ENCODE measurements around the gene ANKRD12. TPM values are rescaled to one million over a fixed set of nuclear protein-coding genes. Genes with fewer than 3 reads are reported as not detected.

The ANKRD12 gene
- total RNA-seq, 1 donor from 2014 or later: 83.9 TPM

DNA sequence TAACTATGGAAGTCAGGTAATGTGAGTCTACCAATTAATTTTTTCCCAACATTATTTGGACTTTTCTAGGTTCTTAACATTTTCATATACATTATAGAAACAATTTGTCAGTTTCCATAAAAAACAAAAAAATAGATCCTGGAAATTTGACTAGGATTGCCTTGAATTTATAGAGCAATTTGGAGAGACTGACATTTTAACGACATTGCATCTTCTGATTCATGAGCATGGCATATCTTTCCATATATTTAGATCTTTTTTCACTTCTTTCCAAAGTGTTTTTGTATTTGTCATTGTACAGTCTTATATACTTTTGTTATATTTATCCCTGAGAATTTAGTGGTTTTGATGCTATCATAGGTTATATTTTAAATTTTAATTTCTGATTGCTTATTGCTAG is 42.0 kb downstream of the ANKRD12 start:
- intact Hi-C loops (cut with micrococcal nuclease): no loop called here

DNA sequence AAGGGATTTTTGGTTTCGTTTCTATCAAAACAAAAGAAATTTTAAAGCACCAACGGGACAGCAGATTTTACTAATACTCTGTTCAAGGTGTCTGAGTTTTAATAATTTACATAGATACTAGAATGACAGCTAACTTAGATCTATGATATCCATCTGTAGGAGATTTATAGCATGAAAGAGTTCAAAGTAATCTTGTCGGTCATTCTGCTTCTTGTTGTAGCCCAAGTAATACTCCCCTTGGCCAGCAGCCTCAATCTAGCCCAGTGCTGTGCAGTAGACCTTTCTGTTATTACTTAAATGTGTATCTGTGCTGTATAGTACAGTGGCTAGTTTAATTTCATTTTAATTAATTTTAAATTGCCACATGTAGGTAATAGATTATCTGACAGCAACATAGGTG is 44.7 kb downstream of the ANKRD12 start:
- intact Hi-C loops (cut with micrococcal nuclease): loop anchor here (10.0 kb wide), 1 partner anchor 154 kb away; the partner anchor contains the start of gene TWSG1

- intact Hi-C loops (cut with micrococcal nuclease): loop anchor here (10.0 kb wide), 1 partner anchor 152 kb away; the partner anchor contains the start of gene TWSG1
These were observed 46.3 kb downstream of the ANKRD12 start for GRCh38 chr18:9182852-9183399.

DNA sequence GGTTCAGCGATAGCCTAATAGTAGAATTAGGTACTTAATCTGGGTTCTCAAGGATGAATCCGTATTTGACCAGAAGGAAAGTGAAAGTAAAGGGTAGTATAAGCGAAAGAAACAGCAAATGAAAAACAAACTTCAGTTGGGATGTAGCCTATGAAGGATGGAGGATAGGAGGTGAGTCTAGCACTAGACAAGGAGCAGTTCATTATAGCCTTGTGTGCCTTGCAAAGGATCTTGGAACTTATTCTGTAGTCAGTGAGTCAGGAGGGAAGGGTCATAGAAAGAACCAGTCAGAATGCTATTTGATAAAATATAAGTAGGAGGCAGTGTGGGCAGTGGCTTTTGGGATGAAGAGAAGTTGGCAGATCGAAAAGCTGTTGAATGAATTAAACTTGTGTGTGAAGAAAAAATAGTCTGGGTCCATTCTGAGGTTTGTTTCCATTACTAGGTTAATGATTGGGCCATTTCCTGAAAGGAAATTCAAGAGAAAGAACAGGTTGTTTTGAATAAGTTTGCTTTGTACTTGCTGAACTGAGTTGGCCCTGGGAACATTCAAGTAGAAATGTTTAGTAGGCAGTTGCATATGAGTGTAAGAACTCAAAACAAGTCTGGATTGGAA is 48.5 kb downstream of the ANKRD12 start:
- intact Hi-C loops (cut with micrococcal nuclease): loop anchor here (1.0 to 10.0 kb wide), 2 partner anchors 10 to 150 kb away; partner anchors contain the start of gene TWSG1

DNA sequence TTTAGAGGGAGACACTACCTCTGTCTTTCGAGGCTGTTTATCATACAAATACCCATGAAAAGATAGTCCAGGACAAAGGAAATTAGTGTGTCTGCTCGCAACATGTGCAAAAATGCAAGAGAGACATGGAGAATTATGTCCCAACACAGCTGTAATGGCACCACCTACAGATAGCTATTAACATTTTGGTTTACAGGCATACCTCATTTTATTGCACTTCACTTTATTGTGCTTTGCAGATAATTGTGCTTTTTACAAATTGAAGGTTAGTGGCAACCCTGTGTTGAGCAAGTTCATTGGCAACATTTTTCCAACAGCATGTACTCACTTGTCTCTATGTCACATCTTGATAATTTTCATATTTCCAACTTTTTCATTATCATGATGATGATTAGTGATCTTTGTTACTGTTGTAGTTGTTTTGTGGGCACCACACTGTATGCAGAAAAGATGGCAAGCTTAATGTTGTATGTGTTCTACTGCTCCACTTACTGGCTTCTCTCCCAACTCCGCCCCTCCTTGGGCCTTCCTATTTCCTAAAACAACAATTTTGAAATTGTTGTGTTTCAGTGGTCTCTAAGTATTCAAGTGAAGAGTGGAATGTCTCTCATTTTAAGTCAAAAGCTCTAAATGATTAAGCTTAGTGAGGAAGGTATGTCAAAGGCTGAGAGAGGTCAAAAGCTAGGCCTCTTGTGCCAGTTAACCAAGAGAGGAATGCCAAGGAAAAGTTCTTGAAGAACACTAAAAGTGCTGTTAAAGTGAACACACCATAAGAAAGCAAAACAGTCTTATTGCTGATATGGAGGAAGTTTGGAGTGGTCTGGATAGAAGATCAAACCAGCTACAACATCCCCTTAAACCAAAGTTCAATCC is 52.0 kb downstream of the ANKRD12 start:
- intact Hi-C loops (cut with micrococcal nuclease): loop anchor here (10.0 kb wide), 1 partner anchor 146 kb away; the partner anchor contains the start of gene TWSG1

DNA sequence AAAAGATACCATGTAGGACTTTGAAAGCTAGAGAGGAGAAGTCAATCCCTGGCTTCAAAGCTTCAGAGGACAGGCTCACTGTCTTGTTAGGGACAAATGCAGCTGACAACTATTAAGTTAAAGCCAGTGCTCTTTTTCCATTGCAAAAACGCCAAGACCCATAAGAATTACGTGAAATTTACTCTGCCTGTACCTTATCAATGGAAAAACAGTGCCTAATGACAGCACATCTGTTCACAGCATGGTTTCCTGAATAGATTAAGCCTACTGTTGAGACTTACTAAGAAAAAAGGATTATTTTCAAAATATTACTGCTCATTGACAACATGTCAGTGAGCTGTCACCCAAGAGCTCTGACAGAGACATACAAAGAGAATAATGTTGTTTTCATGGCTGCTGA is 52.9 kb downstream of the ANKRD12 start:
- intact Hi-C loops (cut with micrococcal nuclease): loop anchor here (10.0 kb wide), 1 partner anchor 145 kb away; the partner anchor contains the start of gene TWSG1

GRCh38 chr18:9191658-9192256 is 55.2 kb downstream of the ANKRD12 start:
- intact Hi-C loops (cut with micrococcal nuclease): no loop called here

GRCh38 chr18:9193031-9193430 is 56.5 kb downstream of the ANKRD12 start:
- intact Hi-C loops (cut with micrococcal nuclease): no loop called here

DNA sequence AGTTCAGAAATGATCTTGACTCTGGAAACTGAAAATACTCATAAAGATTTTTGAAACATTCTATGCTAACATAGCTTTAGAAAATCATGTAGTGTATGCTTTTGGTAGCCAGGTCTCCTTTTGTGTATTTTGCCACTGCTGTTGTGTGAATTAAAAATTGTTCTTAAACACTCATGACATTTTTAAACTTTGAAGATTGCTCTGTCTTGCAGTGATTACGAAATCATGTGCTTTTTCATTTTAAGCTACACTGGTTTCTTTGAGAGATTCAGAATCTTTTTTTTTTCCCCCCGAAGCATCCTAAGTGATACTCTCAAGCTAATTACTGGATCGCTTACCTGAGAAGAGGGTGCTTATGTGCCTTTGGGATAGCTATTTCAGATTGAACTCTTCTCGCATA is 60.0 kb downstream of the ANKRD12 start:
- intact Hi-C loops (cut with micrococcal nuclease): no loop called here

GRCh38 chr18:9199681-9200080 is 63.1 kb downstream of the ANKRD12 start:
- intact Hi-C loops (cut with micrococcal nuclease): no loop called here

DNA sequence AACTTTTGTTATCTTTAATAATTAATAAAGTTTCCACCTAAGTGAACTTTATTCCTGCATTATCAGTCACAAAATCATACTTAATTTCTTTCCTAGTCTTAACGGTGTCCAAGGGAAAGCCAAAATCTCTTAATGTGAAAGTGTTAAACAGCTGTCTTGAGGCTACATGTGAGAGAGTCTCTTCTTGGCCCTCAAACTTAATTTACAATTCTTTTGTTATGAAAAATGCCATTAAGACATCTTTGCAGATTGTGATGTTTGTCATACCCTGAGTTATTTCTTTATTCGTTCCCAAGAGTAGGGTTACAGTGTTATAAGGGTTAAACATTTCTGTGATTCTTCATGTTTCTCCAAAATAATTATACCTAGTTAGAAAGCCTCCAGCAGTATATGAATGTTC is 64.6 kb downstream of the ANKRD12 start:
- intact Hi-C loops (cut with micrococcal nuclease): no loop called here

- intact Hi-C loops (cut with micrococcal nuclease): no loop called here
These were observed 68.1 kb downstream of the ANKRD12 start for GRCh38 chr18:9204659-9205058.

- intact Hi-C loops (cut with micrococcal nuclease): no loop called here
These were observed 69.8 kb downstream of the ANKRD12 start for GRCh38 chr18:9206421-9206820.

DNA sequence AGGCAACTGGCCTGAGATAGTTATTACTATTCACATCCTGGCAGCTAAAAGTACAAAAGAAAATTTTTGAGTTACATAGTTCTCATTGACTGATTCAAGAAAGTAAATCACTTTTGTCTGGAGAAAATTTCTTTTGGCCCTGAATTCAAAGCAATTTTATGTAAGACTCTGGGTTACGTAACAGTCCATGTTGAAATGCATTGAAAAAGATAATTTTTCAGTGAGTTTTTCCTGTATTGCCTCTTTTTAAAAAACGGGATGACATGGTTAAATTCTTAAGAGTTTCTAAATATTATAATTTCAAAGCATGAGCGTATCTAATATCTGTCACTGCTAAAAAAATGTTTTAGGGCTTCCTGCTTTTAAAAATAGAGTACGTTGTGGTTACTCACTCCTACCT is 72.7 kb downstream of the ANKRD12 start:
- intact Hi-C loops (cut with micrococcal nuclease): no loop called here

DNA sequence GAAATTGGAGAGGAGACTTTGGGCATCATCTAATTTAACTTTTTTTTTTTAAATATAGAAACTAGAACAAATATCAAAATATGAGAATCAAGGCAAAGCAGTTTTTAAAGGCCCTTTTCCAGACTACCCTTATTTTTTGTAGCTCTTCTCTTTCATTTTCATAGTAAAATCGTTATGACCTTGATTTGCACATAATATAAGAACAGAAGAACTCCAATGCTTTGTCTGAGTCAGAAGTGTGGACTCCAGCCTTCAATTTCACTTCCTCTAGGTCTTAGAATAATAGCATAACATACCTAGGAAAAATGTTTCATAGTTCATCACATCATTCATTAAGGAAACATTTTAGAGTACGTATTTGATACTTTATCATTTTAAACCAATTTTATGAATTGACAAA is 74.4 kb downstream of the ANKRD12 start:
- intact Hi-C loops (cut with micrococcal nuclease): no loop called here

GRCh38 chr18:9211955-9212354 is 75.4 kb downstream of the ANKRD12 start:
- intact Hi-C loops (cut with micrococcal nuclease): no loop called here

DNA sequence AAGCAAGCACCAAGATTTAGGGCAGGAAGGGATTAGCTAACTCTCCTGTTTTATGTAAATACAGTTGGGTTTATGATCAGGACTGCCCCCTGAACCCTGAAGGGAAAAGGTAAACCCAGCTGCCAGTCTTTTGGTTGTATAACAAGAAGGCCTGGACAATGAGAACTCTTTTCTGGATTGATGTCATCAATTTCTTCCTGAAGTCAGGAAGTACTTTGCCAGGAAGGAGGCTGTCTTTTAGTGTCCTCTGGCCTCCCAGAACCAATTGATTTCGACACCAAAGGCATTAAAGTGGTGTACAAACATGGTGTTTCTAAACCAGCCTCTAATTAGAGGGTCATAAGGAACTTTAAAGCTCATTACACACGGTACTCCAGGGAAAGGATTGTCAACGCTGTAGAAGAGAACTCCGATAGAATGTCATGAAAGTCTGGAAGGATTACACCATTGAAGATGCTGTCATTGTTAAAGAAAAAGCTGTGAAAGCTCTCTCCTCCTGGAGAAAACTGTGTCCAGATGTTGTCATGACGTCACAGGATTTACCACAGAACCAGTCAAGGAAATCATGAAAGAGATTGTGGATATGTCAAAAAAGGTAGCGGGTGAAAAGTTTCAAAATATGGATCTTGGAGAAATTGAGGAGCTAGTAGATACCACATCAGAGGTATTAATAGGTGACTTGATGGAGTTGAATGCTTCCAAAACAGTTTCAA is 78.8 kb downstream of the ANKRD12 start:
- intact Hi-C loops (cut with micrococcal nuclease): no loop called here

- intact Hi-C loops (cut with micrococcal nuclease): no loop called here
These were observed 79.9 kb downstream of the ANKRD12 start for GRCh38 chr18:9216459-9216858.

- intact Hi-C loops (cut with micrococcal nuclease): no loop called here
These were observed 81.3 kb downstream of the ANKRD12 start for GRCh38 chr18:9217743-9218451.

GRCh38 chr18:9221040-9221439 is 84.5 kb downstream of the ANKRD12 start:
- intact Hi-C loops (cut with micrococcal nuclease): no loop called here

Measured in T-helper 1 cell treated with Interleukin-12 subunit alpha and Interleukin-12 subunit beta and Interleukin-4 antibody, amounts not matched to agents 30 ng/mL and 1 ng/mL, for 36 hours (primary cell).